Measurements from ENCODE around the gene ZNF384.
"Not testable (repeated sequence)": the region's sequence is repeated elsewhere in the genome, so short reads cannot be mapped to it uniquely, and the experiment has no call there.

The ZNF384 gene

DNA sequence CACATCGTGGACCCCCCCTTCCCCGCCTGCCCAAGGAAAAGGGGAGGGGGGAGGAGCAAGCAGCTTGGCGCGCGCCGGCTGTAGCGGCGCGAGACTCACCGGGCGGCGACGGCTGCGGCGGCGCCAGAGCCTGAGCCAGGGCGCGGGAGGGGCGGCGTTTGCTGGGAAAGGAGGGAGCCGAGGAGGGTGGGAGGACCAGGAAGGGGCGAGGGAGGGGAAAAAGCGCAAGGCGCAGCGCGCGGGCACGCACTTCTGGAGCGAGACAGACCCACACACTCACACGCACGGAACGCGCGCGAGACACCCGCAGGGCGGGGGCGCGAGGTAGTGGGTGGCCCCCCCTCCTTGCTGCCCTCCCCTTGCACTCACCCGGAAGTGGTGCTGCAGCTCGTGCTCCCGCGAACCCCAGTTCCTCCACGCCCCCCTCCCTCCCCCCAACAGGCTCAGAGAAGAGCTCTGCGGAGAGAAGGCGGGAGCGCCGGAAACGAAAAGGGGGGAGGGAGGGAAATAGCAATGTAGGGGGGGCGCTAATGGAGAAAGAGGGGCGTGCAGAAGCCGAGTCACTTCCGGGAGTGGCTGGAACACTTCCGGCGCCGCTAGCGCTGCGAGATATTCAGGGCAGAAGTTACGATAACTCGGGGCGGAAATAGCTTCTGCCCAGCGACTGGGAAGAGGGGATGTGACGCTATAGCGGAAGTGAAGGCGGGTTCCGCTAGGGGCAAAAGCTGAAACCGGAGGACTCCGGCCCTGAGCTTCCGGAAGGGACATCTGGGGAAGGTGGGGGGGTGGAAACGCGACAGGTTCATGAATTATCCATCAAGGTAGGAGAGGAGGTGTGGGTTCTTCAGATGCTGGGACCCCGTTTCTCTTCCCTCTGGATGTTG is at the start of gene ZNF384:
Gene ZNF384 (minus strand): TSS at position 377 of the 884 bp plus-strand sequence. CDS start 9,855 bp downstream, outside the sequence.
- peak; percentile 96 for DNase-seq

DNA sequence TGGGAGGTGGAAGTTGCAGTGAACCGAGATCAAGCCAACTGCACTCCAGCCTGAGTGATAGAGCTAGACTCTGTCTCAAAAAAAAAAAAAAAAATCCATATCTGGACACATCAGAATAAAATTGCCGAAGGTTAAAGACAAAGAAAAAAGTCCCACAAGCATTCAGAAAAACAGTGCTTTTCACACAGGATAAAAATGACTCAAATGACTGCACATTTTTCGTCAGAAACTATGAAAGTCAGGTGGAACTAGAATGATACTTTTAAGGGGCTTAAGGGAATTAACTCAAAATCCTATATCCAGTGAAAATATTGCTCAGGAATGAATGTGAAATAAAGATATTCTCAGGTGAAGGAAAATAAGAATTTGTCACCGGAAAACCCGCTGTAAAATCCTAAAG is 47.6 kb upstream of the ZNF384 start:
- DNase-seq, result no peak

DNA sequence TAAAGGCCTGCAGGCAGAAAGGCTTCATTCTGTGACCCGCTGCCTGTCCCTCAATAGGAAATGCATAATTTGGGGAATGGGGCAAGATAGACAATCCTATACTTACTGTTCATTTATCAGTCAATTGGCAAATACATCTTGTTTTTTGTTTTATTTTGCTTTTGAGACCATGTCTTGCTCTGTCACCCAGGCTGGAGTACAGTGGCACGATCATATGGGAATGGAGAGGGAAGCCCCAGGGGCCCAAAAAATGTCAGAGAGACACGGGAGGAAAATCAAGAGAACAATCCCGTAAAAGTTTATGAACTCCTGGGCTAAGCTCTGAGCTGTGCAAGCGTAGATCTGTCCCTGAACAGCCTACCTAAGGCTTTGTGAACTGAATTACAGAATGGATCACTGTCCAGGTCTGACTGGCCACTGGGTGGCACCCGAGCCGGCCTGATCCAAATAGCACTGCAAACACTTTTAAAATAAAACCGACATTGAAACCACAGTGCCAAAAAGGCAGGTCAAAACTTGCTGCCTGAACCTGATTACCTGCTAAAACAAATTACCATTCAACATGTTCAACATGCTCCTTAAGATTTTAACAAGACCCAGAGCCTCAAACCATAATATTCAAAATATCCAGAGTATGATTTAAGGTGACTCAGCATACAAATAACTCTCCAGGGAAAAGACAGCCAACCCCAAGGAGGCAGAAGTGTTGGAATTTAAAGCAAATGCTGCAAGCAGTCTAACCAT is 46.4 kb upstream of the ZNF384 start:
- DNase-seq, result peak; percentile 15

DNA sequence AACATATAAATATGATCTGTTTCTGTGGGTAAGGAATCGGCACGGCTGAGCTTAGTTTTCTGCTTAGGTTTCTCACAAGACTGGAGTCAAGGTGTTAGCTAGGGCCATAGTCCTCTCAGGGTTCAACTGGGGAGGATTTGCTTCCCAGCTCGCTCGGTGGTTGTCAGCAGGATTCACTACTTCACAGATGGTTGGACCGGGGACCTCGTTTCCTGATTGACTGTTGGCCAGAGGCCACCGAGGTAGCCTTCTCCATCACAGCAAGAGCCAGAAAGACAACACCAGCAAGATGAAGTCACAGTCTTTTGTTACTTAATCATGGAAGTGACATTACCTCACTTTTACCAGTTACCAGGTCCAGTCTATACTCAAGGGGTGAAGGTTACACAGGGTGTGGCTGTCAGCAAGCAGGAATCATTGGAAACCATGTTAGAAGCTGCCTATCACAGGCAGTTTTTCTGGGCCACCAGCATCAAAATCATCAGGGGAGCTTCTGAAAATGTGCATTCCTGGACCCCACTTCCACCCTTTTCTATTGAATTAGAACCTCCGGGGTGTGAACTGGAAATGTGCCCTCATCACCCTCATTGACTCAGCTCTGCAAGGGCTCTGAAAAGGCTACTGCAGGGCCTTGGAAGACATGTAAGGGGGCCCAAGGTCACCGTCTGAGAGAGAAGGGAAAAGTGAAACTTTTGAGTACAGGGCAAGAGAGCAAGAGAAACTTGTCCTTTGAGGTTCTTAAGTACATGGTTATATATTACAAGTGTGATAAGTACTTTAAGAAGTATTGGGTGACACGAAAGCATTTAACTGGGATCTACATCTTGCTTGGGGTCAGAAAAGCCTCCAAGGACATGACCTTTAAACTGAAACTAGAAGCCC is 45.6 kb upstream of the ZNF384 start:
- DNase-seq, result no peak

DNA sequence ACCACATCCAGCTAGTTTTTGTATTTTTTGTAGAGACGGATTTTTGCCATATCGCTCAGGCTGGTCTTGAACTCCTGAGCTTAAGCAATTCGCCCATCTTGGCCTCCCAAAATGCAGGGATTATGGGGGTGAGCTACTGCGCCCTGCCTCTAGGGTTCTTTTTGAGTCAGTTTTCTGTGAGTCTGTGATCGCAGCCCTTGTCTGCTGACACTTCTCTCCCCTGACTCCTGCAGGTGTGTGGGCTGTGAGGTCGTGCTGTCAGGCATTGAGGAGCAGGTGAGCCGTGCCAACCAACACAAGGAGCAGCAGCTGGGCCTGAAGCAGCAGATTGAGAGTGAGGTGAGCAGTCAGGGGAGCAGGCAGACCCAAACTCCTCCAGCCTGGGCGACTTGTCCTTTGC is 41.0 kb upstream of the ZNF384 start:
- DNase-seq, result no peak

DNA sequence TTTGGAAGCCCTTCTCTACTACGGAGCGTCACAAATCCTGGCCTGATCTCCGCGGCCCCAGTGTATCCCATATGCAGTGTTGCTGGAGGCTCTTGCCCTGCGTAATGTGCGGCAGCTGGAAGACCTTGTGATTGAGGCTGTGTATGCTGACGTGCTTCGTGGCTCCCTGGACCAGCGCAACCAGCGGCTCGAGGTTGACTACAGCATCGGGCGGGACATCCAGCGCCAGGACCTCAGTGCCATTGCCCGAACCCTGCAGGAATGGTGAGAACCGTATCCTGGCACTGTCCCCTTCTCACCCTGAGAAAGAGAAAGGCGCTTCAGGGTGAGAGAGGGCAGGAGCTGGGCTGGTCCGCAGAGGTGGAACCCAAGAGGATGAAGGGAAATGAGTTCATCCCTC is 40.0 kb upstream of the ZNF384 start:
- DNase-seq, result no peak

DNA sequence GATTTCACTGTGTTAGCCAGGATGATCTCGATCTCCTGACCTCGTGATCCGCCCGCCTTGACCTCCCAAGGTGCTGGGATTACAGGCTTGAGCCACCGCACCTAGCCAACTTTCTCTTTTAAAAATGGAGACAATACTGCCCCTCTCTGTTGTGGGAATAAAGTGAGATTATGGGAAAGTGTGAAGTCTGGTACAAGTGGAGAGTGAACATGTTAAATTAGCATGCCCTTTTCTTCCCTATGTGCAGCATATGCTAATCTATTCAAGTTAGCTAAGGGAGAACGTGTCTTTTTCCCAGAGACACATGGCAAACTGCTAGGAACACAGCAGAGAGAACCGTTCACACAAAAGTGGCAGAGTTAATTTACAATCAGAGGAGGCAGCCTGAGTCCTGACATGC is 36.2 kb upstream of the ZNF384 start:
- DNase-seq, result no peak

DNA sequence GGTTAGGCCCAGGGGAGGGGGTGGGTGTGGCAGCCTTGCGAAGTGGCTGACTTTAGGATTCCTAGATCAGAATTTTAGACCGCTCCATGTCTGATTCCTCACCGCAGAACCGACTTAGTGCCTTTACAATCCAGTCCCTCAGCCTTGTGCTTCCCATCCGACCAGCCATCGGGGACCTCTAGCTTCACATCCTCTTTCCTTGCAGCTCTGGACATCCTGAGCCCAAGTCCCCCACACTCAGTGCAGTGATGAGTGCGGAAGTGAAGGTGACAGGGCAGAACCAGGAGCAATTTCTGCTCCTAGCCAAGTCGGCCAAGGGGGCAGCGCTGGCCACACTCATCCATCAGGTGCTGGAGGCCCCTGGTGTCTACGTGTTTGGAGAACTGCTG is 35.2 kb upstream of the ZNF384 start:
- no peak for DNase-seq

DNA sequence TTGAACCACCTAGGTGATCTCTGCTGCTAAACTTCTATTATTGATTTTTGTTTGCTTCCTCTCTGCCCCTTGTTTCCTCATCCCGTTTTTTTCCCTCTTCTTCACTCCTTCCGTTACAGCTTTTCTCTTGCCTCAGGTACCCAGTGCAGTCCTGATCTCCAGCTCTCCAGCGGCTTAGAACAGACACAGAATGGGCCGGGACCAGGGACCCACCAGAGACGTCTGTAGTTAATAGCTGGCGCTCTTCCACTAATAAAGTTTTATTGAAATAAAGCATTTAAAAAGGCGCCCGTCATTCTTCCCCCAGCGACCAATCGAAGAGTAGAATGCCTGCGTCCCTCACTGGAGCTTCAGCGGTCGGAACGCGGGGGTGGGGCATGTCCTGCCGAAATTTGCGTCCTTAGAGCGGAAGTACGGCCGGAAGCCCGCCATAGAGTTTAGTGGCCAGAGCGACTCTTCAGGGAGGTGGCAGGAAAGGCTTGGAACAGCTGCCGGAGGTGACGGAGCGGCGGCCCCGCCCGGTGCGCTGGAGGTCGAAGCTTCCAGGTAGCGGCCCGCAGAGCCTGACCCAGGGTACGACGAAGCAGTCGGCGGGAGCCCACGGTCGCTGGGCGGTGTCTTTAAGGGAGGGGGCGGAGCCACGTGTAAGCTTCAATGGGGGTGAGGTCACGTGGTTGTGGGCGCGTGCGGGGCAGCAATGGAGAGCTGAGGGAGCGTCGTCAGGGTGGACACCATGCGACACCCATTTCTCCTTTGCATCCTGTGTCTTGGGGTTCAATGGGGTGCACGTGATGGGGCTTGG is 34.6 kb upstream of the ZNF384 start, which contains the start of gene COPS7A:
Gene COPS7A (plus strand): TSS at position 440 of the 802 bp plus-strand sequence. CDS start 611 bp downstream, outside the sequence.
- DNase-seq, result peak; percentile 98

DNA sequence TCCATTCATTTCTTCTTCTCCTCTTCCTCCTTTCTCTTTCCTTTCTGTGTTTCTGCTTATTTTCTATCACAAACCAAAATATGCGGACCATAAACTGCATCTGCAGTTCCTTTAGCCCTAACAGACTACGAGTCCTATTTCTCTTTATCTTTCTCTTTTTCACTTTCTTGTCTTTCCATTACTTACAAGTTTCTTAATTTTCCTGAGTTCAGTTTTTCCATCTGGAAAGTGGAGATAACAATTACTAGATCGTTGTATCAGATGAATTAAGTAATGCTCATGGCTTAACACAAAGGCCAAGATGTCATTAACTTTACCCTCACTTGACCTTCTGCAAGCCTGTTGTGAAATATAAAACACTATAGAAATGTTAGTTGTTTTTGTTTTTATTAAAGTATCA is 33.7 kb upstream of the ZNF384 start:
- DNase-seq, result no peak

DNA sequence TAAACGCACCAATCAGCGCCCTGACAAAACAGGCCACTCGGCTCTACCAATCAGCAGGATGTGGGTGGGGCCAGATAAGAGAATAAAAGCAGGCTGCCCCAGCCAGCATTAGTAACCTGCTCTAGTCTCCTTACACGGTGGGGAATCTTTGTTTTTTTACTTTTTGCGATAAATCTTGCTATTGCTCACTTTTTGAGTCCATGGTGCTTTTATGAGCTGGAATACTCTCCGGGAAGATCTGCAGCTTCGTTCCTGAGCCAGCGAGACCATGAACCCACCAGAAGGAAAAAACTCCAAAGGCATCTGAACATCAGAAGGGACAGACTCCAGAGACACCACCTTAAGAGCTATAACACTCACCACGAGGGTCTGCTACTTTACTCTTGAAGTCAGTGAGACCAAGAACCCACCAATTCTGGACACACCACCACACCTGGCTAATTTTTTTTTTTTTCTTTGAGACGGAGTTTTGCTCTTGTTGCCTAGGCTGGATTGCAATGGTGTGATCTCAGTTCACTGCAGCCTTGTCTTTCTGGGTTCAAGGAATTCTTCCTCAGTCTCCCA is 27.8 kb upstream of the ZNF384 start:
- DNase-seq, result no peak

DNA sequence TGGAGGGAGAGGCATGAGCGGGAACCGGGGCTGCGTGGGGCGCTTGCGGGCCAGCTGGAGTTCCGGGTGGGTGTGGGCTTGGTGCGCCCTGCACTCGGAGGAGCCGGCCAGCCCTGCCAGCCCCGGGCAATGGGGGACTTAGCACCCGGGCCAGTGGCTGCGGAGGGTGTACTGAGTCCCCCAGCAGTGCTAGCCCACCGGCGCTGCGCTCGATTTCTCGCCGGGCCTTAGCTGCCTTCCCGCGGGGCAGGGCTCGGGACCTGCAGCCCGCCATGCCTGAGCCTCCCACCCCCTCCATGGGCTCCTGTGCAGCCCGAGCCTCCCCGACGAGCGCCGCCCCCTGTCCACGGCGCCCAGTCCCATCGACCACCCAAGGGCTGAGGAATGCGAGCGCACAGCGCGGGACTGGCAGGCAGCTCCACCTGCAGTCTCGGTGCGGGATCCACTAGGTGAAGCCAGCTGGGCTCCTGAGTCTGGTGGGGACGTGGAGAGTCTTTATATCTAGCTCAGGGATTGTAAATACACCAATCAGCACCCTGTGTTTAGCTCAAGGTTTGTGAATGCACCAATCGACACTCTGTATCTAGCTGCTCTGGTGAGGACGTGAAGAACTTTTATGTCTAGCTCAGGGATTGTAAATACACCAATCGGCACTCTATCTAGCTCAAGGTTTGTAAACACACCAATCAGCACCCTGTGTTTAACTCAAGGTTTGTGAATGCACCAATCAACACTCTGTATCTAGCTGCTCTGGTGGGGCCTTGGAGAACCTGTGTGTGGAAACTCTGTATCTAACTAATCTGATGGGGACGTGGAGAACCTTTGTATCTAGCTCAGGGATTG is 27.1 kb upstream of the ZNF384 start:
- not testable (repeated sequence) for DNase-seq

DNA sequence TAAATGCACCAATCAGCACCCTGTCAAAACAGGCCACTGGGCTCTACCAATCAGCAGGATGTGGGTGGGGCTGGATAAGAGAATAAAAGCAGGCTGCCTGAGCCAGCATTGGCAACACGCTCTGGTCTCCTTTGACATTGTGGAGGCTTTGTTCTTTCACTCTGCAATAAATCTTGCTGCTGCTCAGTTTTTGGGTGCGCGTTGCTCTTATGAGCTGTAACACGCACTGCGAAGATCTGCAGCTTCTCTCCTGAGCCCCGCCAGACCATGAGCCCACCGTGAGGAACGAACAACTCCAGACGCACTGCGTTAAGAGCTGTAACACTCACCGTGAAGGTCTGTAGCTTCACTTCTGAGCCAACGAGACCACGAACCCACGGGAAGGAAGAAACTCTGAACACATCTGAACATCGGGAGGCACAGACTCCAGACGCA is 19.8 kb upstream of the ZNF384 start:
- no peak for DNase-seq

DNA sequence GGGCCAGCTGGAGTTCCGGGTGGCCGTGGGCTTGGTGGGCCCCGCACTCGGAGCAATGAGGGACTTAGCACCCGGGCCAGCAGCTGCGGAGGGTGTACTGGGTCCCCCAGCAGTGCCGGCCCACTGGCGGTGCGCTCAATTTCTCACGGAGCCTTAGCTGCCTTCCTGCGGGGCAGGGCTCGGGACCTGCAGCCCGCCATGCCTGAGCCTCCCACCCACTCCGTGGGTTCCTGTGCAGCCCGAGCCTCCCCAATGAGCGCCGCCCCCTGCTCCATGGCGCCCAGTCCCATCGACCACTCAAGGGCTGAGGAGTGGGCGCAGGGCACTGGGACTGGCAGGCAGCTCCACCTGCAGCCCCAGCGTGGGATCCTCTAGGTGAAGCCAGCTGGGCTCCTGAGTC is 19.2 kb upstream of the ZNF384 start:
- DNase-seq, result not testable (repeated sequence)

DNA sequence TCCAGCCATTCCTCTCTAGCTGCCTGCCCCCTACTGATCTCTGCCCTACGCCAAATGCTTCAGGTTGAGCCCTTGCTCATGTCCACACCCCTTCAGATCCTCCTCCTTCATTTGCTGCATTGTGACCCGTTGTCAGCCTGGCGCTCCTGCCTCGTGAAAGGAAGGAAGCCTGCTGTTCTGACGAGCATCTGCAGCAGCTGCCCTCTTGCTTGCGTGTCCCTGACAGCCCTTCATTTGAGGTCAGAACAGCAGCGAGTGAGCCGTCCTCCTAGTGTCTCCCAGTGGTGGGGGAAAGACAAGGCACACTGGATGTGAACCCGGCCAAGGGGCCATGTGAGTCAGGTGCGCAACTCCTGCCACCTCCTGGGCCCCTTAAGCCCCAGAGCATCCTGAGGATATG is 14.5 kb upstream of the ZNF384 start:
- DNase-seq, result no peak

DNA sequence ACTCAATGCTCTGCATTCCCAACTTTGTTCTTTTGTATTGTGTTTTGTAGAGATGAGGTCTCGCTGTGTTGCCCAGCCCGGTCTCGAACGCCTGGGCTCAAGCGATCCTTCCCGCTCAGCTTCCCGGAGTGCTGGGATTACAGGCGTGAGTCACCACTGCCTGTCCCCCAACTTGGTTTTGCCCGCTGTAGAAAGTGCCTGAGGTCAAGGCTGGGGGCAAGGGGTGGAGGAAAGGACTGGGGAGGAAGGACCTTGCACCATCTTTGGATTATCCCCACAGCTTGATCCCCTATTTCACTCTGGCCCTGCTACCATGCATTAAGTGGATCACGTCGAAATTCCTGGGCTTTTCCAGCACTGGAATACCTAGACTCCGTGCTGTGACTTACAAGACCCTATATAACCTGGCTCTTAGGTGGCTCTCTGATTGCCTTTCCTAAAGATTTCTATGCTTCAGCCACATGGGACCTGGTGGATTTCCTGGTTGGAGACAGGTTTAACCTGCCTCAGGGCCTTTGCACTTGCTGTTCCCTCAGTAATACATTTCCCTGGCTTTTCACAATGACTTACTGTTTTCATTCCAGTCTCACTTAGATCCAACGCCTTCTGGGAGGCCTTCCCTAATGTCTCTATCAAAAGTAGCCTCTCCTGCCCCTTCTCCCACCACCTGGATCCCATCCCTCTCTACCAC is 12.0 kb upstream of the ZNF384 start:
- DNase-seq, result no peak

DNA sequence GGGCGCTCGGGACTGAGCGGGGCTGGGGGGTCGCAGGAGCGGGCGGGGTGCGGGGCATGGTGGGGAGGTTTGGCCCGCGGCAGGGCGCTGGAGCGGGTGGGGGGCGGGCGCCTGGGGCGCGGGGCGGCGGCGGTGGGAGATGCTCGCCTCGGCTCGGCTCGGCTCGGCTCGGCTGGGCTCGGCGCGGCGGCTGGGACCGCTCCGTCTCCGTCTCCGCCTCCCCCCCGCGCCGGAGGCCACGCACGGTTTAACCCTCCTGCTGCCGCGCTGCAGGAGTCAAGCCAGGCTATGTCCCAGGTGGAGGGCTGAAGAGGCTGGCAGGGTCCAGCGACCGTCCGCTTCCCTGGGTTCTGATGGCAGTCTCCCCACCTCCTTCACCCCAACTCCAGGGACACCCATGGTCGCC is 11.5 kb upstream of the ZNF384 start, which contains the start of gene PIANP:
Gene PIANP (minus strand): TSS at position 170 of the 406 bp plus-strand sequence. CDS start 2,754 bp downstream, outside the sequence.
- no peak for DNase-seq

DNA sequence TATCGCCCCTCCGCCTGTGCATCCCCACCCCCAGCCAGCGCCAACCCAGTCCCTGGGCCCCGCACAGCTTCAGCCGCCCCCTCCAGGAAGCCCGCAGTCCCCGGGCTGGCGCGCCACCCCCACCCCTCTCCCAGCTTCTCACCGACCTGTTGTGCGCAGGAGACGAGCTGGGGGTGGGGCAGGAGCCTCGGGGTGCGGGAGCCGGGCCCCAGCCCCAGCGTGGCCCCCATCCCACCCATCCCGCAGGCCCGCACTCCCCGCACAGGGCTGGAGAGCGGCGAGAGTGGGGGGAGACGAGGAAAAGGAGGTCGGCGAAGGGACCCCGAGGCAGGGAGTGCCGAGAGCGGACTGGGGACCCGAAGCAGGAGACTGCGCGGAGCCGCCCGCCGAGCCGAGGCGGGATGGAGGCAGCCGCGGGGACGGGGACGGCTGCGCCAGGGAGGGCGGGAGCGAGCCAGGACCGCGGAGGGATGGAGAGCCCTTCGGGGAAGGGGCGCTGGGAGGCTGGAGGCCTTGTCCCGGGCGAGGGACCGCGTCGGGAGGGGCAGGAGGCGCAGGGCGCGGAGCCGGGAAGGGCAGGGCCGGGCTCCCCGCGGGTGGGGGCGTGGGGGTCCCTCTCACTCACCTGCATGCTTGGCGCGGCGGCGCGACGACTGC is 10.9 kb upstream of the ZNF384 start:
- DNase-seq, result no peak

DNA sequence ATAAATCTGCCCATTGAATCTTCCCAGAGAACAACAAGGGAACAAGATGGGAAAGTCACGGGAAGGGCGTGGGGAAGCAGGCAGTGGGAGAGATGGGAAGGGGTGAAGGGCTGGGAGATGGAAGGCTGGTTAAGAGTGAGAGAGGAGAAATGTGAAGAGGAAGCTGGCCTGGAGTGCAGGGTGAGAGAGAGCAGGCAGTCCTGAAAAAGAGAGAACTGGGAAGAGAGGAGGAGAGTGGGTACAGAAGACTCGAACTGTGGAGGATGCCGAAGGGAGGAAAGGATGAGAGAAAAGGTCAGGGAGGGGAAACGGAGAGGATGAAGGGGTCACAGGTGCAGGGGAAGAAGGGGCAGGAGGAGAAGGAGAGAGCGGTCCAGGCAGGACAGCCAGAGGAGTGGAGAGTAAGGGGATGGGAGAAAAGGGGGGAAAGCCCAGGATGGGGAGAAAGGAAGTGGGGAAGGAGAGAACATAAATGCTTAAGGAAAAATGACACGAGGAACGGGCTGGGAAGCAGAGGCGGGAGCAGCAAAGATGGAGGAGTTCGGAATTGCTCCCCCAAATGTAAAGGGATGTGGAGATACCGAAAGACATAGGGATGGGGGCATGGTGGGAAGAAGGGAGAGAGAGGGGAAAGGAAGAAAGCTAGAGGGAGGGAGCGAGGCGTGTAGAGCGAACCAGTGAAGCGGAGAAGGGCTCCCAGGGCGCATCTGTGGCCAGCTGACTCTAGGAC is 10.2 kb upstream of the ZNF384 start:
- DNase-seq, result no peak

All from NCI-H2081 treated with DMSO at 0.1 percent for 48 hours (cell line).